GM19467 (cell line): Measurements from ENCODE around the gene KAZN.

ENCODE experiments used
- ATAC-seq: cut with Tn5 transposase; IDR thresholded peaks from one replicate; pipeline ENCODE4 v1.9.1; 2021; ENCODE audit warnings: mild to moderate bottlenecking, moderate library complexity; ENCODE audit not compliant: unreplicated experiment

KAZN gene

GRCh38 chr1:14875524-14876509 is 277.3 kb downstream of the KAZN start:
- ATAC-seq = no peak

GRCh38 chr1:14876747-14877146 is 278.3 kb downstream of the KAZN start:
- ATAC-seq = no peak

DNA sequence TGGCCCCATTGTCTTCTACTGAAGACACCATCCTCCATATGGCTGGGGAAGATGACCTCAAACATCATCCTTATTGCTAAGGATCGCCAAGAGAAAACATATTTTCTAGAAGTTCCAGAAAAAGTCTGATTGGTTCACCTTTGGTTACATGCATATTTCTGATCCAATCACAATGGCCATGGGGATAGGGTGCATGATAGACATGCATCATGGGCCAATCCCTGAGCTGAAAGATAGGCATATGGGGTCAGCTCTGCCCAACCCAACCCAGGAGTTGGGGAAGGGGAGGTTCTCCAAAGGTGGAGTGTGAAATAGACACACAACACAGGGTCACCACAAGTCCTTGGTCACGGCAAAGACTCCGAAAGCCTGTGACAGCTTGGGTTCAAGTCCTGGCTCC is 278.7 kb downstream of the KAZN start:
- ATAC-seq = no peak

- no peak for ATAC-seq
These were observed 279.6 kb downstream of the KAZN start for GRCh38 chr1:14878124-14878523.

DNA sequence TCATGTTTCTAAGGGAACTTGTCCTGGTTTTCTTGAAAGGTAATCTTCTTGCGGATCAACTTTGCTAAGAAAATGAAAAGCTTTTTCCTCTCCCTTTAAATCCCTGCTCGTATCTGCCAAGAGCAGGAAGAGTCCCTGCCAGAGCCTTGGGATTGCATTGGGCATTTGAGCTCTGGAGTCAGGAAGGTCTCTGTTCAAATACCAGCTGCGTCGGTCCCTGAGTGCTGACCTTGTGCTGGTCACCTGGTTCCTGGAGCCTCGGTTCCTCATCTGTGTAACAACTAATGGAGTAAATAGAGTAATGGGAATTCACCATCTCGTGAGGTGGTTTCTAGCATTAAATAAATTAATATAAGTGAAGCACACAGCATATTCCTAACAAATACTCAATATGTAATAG is 280.5 kb downstream of the KAZN start:
- ATAC-seq = no peak

DNA sequence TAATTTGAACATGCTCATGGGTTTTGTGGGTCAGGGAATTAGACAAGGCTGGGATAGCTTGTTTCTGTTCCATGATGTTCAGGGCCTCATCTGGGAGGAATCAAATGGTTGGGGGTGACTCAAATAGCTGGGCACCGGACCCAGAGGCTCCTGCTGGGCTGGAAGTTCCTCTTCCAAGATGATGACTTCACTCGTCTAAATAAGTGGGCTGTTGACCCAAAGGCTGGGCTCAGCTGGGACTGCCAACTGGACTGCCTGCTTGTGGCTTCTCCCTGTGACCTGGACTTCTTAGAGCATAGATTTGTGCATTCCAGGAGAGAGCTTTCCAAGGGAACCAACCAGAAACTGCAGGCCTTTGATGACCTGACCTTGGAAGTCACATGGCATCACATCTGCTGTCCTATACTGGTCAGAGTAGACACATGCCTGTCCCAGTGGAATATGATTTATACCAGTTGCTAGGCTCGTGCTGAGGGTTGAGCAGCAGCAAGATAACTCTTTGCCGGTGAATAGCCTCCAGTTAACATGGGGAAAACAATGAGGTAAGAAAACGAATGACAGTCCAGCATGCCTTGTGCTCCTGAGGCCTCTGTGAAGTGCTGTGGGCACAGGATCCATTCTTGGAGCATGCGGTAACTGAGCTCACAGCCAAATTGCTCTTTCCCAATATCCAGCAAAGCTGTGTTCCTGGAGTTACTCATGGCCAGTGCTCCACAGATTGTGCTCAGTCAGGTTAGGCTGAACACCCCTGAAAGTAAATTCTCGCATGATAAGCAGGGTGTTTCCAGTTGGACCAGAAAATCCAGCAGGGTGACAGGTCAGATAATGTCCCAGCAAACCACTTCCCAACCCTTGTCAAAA is 282.2 kb downstream of the KAZN start:
- ATAC-seq = no peak

DNA sequence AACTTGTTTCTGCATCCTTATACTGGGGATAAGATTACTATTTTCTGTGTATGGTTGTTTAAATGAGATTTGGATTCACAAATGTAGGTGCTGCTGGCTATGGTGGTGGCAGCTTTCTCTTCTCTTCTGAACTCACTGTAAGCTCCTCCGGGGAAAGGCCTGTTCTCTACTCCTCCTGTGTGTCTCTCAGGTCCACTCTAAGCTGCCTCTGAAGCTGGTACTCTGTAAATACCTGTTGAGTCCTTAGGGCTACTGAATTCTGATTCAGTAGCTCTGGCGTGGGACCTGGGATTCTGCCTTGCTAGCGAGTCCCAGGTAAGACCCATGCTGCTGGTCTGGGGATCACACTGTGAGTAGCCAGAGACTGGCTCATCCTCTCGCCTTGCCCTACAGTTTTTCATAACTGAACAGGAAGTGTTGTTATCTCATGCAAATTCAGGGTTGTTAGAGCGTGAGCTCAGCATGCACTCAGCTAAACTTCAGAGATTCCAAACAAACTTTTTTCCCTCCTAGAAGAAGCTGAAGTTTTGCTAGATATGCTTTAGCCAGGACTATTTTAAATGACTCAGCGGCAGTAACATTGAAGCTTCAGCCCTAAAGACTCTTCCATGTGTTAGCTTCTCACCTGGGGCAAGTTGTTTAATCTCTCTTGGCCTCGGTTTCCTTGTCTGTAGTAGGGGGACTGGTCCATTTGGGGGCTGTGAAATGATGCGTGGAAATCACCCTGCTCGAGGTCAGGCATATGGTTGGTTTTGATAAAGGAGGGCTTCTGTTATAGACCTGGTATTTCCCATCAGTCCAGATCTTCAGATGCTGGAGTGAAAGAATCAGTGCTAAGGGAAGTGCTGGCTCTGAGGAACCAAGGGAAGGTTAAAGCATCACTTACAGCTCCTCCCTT is 283.5 kb downstream of the KAZN start:
- ATAC-seq = no peak

DNA sequence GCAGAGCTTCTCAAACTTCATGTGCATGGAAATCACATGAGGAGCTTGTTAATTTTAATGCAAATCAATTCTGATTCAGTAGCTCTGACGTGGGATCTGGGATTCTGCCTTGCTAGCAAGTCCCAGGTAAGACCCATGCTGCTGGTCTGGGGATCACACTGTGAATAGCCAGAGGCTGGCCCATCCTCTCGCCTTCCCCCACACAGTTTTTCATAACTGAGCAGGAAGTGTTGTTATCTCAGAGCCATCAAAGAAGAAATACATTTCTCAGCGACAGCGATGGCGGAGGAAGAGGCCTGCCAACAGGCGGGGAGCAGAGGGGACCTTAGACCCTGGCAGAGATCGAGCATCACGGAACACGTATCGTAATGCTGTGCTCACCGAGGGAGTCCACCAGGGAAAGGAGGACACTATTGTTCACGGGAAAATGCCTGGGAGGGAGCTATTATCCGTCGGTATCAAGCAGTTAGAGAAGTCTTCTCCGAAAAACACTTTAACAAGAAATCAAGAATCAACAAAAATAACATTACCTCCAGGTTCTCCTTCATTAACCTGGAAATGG is 286.2 kb downstream of the KAZN start:
- ATAC-seq = no peak

- no peak for ATAC-seq
These were observed 288.6 kb downstream of the KAZN start for GRCh38 chr1:14887044-14887566.

GRCh38 chr1:14887764-14888350 is 289.4 kb downstream of the KAZN start:
- no peak for ATAC-seq

DNA sequence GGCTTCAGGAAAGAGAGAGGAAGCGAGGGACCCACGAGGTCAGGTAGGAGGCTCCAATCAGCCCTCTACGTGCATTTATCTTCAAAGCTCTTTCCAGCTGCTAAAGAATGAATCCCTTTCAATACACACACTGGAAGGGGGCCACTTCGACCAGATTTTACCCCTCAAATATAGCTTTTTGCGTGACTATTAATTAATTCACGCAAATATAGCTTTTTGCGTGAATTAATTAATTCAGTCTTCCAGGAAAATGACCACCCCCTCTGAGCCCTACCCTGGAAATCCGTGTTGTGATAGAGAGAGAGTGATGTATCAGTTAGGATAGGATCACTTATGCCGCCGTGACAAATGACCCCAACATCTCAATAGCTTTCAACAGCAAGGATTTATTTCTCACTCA is 289.9 kb downstream of the KAZN start:
- ATAC-seq = no peak

- no peak for ATAC-seq
These were observed 291.4 kb downstream of the KAZN start for GRCh38 chr1:14889825-14890440.

DNA sequence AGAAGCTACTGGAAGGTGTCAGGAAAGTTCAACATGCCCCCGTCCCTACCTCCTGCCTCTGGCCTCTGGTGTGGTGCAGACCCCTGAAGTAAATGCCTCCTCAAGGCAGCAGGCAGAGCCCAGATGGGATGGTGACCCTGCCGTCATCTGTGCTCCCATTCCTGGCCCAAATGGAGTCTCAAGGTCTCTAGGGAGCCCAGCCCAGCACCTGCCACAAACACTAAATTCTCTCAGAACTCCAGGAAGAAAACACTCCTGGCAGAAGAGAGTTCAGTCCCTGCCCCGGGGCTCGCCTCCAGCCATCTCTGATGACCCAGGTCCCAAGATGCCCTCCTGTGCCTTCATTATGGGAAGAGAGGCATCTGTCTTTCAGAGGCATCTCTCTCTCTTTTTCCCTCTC is 293.5 kb downstream of the KAZN start:
- no peak for ATAC-seq

DNA sequence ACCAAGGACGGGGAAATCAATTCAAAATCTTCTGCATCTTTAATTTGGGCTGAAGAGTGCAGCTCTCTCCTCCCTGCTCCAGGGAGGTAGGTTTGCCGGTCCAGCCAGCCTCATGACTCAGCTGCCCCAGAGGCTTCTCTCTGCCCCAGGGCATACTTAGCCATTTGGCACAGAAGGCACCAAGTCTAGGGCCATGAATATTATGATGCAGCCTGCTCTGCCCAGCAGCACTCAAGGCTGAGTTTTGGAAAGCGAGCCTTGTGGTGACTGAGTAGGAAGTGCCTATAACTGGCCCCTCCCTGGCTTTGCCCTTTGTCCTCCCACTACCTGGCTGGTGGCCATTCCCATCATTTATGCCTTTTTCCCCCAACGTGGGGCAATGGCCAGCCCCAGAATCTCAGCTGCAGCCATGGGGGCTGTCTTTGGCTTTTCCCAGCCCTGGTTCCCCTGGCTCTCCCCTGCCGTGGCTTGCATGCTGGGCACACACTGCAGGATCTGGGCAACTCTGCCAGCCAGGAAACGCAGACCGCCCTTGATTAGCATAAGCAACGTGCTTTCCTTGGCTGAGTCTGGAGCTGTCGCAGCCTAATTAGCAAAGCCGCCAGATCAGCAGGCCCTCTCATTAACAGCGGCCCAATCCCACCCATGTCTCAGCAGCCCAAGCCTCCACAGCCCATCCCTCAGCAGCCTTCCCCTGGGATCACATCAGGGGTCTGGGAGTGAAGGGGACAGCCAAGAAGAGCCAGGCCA is 296.5 kb downstream of the KAZN start:
- ATAC-seq = no peak

DNA sequence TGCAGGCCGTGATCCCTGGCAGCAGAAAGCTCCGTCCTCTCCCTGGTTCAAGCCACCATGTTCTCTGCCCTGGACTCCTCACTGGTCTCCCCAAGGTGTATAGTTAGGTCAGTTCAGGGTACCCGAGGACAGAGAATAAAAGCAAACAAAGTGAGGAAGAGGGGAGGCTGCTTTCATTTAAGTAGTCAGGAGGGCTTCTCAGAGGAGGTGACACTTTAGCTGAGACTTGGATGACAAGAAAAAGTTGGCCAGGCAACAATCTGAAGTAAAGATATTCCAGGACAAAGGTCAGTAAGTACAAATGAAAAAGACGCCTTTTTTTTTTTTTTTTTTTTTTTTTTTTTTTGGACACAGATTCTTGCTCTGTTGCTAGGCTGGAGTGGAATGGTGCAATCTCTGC is 297.2 kb downstream of the KAZN start:
- ATAC-seq = no peak

- ATAC-seq = no peak
These were observed 298.0 kb downstream of the KAZN start for GRCh38 chr1:14896381-14897079.

GRCh38 chr1:14897080-14897449 is 298.6 kb downstream of the KAZN start:
- ATAC-seq = no peak

DNA sequence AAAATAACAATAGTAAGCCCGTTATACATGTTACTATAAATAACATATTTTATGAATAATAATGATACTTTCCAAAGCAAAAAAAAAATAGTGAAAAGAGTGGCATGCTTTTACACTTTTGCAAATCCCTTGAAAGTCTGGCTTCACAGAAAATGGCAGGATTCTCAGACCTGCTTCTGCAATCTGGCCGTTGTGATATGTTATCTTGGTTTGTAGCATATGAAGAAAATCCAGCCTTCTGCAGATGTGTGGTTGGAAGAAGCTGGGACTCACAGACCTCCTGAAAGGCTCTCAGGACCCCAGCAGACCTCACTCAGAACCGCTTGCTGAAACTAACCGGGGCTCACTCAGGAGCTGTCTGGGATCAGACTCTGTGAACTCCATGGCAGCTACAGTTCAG is 299.1 kb downstream of the KAZN start:
- no peak for ATAC-seq
